Suppressor macrophage (primary cell): ENCODE data around the gene IGLON5.

Experiments used
- DNase-seq, 4 experiments: peaks; one replicate each; pipeline ENCODE4 v3.0.0-alpha.2; 2020 to 2022
- total RNA-seq, 17 experiments: gene quantifications; one replicate each; lab custom pipeline; 2026; ENCODE audit warnings: mixed read lengths in 6 of 17, inconsistent platforms in 3 of 17; lab: John Stamatoyannopoulos, UW

The IGLON5 gene
- 0 to 2.1 (median 0.03) reads per million in 17 experiments for total RNA-seq

DNA sequence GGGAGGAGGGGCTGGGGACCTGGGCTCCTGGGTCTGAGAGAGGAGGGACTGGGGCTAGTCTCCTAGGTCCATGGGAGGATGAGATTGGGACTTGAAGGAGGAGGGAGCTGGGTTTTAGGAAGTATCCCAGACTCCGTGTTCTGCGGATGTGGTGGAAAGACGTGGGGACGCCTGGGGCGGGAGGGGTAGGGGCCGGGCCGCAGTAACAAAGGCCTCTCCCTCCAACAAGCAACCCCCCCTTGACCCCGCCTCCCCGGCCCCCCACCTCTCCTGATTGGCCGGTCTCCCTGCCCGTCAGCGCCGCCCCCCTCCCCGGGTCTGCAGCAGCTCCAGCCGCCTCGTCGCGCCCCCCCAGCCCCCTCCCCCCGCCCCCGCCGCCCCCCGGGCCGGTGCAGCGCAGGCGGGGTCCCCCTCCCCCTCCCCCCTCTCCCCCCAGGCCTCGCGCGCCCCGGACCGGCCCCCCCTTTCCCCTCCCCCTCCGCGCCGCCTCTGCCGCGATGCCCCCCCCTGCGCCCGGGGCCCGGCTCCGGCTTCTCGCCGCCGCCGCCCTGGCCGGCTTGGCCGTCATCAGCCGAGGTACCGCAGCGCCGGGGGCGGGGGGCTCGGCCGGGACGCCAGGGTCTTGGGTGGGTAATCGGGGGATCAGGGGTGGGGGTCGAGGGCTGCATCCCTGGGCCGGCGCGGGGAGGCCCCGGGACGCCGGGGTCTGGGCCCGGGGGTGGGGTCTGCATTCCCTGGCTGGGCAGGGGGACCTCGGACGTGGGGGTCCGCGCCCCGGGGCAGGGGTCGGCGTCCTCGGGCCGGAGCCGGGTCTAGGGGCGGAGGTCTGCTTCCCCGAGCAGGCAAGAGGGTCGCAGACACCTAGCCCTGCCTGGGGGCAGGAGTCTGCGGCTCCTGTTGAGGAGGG lies at the start of gene IGLON5:
Gene IGLON5, plus strand, starts transcription at position 294 of the 907 bp plus-strand sequence. Its CDS starts 204 bp downstream, at position 498.
- DNase-seq, result peak in 2 of 4 experiments; percentile 19 to 22

DNA sequence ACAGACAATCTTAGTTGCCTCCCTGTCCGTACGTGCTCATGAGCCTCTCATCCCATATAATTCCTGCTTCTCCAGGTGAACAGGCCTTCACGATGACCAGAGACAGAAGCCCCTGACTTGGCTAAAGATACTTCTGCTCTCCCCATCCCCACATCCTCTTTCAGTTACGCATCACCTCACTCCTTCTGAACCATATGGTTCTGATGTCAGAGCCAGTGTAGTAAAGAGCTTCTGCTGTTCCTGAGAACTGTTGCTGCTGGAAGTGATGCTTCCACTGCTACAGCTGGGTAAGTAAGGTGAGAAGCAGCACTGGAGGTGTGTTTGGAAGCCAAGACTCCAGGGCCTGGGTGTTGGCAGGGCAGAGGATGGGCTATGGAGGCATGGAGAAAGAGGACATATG lies 47.6 kb upstream of the IGLON5 start:
- DNase-seq, result peak in 3 of 4 experiments; percentile 21 to 31 (median 26)

DNA sequence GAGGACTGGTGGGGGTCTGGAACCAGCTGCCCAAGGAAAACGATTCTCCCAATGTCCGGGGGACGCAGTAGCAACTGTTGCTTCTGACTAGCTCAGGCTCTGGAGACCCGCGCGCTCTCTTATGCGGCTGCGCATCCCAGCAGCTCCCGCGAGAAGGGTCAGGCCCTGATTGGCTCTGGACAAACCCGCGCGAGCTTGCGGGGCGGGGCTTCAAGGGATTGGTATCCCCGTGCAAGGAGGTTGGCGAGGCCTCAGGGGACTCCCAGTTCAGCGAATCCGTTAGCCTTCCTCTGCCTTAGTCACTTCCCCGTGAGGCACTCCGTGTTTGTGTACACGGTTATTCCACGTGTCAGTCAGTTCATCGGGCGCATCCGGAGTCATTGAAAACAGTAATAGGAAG lies 40.4 kb upstream of the IGLON5 start:
- DNase-seq, result peak; percentile 35 to 56 (median 38)

DNA sequence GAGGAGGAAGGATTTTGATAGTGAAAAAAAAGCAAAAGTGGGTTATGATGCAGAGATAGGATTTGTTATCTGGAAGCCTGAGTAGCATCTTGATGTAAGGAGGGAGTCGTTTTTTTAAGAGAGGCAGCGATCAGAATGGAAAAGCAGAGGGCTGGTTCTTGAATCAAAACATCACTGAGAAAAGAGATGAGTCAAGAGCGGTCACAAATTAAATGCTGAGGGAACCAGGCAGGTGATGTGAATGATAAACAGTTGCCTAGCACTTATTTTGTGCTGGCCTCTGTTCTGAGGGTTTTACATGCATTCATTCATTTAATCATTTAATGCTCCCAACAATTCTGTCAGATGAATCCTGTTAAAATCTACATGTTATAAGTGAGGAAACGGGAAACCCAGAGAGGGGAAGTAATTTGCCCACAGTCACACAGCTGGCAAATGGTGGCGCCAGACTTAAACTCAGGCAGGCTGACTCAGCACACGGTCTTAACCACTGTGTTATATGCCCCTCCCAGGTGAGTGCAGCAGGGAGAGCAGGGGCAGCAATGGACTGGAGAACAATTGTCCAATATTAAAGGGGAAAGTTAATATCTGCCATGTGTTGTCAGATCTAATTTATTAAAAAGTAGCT lies 39.1 kb upstream of the IGLON5 start:
- DNase-seq, result peak; percentile 52 to 72 (median 64)

DNA sequence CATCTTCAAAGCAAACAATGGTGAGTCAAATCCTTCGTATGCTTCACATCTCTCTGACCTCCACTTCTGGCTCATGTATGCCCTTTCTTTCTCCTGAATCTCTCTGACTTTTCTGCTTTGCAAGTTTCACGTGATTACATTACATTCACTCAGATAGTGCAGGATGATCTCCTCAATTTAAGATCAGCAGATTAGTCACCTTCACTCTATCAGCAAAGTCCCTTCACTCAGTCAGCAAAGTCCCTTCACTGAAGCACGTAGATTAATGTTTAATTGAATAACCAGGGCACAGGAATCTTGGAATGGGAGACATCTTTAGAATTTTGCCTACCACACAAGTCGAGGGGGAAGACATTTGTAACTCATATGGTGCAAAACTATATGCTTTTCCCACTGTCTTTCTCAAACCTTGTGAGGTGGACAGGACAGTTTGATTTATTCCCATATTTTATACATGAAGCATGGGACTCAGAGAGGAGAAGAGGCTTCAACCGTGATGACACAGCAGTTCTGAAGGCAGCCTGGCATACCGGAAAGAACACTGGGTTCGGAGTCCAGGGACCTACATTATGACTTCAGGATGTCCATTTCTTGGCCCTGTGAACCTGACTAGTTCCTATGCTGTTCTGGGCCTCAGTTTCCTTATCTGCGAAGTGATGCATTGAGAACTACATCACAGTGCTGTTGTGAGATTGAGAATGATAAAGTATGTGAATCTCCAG lies 37.2 kb upstream of the IGLON5 start:
- DNase-seq, result no peak

DNA sequence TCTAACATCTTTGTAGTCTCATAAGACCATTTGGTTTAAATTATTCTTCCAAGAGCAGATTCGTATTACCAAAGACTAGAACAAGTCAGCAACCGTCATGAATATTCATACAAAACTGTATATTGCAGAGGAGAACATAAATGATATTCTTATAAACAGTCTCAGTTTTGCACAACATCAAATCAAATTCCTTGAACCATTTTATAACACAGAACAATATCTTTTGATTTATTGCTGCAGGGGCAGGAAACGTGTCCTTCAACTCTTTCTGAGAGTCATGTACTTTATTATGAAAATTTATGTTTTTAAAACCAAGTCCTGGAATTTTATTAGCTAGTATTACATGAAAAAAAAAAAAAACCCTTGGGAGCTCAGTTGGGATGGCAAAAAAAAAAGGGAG lies 34.3 kb upstream of the IGLON5 start:
- DNase-seq, result no peak

DNA sequence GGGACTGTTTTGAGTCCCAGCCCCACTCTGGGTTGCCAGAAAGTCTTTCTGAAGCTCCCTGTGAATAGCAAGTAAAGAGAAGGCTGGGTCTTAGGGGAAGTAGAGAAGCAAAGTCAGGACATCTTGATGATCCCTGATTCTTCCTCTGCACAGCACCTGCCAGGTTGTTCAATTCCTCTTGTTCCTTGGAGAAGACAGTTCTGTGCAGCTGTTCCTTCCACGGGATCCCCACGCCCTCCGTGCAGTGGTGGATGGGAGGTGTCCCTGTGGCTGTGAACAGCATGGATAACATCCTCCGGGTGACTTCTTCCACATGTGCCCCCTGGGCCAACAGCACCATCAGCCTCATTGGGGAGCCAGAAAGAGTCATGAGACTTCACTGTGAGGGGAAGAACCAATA lies 29.1 kb upstream of the IGLON5 start:
- DNase-seq, result no peak

DNA sequence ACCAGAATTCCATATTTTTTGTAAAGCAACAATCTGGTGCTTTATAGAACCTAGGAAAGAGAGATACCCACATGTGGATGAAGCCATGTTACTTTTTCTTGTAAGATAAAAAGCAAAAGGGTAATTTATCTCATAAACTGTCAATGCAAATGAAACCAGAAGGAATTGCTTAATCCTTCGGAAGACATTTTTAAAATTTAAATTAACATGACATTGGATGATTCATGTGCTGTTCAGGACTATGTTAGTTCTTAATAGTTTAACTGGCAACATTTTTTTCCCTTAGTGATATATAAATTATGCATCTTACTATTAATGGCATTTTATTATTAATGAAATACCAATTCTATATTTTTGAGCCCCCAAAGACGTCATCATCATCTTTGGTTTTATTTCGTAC lies 25.8 kb upstream of the IGLON5 start:
- no peak for DNase-seq

DNA sequence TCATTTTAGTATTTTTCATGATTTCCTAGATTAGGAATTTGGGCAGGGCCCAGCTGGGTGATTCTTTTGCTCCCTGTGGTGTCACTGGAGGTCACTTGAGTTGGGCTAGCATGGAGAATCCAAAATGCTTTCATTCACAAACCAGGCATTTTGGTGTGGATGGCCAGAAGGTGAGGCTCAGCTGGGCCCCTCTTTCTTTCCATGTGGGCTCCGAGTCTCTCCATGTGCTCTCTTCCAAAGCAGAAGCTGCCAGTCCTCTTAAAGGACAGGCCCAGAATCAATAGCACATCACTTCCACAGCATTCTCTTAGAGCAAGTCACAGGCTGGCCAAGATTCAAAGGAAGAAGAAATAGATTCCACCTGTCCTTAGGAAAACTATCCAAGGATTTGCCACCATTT lies 21.8 kb upstream of the IGLON5 start:
- DNase-seq, result no peak

DNA sequence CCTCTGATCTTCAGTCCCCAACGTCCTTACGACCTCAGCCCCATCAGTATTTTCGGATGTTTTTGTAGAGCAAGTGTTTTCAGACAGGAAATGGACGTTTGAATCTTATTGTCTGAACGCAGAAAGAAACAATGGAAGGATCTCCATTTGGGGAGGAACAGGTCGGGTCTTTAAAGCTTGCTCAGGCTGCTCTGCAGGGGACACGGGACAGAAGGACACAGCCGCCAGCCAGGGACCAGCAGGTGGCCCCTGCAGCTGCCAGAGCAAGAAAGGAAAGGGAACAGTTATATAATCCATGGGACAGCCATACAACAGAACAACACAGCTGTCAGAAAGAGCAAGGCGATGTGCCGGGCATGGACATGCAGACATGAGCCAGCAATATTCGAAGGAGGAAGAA lies 18.5 kb upstream of the IGLON5 start:
- DNase-seq, result no peak

DNA sequence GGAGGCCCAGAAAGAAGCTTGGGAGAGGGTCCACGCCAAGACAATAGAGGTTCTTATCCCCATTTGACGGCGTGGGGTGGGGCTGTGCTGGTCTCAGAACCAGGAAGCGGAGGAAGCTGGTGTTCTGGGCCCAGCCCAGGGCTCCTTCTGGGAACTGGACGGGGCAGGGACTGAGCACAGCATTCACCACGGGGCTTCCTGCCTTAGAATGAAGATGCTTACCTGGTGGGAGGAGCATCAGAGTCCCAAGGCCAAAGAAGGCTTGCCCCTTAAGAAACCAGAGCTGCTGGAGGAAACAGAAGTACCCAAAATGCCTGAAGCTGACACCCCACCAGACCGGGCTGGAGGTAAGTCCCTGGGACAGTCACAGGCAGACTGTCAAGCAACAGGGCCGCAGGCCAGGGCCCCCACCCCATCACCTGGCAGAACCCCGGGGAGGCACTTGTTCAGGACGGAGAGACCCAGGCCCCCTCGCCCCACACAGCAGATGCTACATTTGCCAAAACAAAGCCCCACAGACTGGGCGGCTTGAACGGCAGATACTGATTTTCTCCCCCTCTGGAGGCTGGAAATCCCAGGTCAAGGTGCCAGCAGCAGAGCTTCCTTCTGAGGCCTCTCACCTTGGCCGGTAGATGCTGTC lies 17.8 kb upstream of the IGLON5 start:
- DNase-seq, result no peak

DNA sequence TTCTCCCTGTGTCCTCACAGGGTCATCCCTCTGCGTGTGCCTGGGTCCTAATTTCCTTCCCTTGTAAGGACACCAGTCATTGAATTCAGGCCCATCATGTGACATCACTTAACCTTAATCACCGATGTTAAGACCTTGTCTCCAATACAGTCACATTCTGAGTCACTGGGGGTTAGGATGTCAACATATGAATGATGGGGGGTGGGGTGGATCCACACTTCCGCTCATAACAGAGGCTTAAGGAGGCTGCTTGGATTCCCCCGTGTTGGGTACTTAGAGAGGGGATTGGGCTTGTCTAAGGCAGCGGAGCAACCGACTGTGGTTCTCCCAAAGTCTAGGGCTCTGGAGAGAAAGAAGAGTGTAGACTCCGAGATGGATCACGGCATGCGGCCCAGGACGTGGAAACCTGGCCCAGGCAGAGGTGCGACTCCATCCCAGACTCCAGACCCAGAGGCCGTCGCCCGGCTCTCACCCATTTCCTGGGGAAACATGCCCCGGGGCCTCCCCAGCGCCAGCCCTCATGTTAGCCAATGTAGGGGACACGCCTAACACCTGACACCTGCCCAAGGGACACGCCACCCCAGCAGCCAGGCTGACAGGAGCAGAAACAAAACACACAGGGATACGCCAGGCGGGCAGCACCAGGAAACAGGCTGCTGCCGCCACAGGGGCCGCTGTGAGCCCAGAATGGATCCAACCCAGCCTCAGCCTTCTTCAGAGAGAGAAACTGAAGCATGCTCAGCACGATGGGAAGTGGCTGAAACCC lies 17.1 kb upstream of the IGLON5 start:
- no peak for DNase-seq

DNA sequence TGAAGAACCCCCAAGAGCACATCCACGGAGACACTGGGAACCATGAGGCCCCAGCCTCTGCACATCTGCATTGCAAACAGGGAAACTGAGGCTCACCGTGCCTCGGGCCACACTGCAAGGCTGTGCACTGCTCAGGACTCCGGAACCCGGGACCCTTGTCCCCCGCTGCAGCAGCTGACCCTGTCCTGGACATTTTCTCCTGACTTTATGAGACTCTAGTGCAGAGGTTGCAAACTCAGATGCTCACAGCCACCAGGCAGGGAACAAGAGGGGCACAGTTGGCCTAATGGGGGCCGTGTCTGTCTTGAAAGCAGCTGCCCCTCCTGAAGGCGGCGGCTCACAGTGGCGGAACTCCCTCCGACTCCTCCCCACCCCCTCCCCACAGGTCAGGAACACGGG lies 16.5 kb upstream of the IGLON5 start:
- DNase-seq, result no peak

DNA sequence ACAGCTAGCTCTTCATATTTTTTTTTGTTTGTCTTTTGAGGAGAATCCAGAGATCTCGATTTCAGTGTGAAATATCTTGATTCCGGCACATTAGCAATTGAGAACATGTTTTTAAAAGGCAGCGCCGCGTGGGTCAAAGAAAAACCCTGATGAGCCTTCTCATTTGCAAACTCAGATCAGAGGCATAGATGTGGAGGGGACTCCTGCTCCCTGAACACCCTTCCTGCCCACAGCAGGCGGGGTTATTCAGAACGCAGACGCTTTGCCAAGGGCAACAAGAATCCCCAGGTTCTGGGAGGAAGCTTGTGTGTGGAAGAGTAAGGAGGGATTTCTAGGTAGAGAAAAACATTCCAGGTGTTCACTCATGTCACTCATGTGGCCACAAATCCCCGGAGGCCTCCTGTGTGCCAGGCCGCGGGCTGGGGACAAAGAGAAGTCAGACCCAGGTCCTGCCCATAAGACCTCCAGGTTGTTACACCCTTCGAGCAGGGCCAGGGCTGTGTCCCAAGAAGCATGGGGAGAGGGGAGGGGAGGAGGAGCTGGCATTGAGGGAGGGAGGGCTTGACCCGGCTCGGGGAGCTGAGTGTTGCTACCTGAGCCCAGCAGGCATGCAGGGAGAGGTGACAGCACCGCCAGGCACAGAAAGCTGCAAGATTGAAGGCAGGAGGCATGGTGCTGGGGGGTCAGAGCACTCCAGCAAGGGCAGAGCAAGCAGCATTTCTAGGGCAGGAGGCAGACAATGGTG lies 15.9 kb upstream of the IGLON5 start:
- no peak for DNase-seq

DNA sequence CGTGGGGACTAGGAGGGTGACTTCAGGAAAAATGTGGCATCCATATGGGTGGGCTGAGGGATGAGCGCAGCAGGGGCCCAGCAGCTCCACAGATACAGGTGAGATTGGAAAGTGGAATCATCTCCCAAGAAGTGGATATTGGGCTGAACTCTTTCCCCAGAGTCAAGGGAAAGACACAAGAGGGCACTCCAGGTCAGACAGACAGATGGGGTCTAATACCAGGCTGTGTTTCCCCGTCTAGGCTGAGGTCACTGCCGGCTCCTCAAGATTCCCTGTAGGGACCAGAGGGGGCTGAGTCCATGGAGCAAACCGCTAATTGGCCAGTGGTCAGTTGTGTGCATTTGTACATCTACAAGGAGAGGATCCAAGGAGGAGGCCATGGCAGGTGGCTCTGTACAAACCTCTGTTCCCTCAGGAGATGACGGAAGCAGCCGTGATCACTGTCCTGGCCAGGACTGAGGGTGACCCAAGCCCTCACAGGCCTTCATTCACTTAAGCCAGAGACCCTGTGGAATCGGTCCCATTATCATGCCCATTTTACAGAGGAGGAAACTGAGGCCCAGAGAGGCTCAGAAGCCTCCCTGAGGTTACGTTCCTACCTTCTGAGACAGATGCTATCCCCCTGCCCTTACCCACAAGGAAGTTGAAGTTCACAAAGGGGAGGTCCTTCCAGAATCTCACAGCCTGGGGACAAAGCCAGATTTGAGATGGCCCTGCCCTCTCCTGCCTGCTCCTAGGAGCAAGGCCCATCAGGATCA lies 14.9 kb upstream of the IGLON5 start:
- DNase-seq, result peak in 3 of 4 experiments; percentile 24 to 27 (median 25)

DNA sequence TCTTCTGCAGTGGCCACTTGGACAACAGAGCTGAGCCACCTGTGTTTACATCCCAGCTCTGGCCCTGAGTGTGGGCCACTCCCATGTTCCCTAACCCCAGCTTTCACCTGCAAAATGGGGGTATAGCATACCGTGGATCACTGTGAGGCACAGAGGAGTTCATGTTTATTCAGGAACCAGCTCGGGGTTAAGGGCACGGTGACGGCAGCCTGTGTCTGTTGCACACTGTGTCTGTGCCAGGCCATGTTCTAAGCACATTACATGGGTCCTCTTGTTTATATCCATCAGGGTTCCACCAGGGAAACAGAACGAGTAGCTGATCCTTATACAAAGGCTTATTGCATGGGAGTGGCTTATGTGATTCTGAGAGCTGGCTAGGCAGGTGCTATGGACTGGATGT lies 14.0 kb upstream of the IGLON5 start:
- DNase-seq, result no peak

DNA sequence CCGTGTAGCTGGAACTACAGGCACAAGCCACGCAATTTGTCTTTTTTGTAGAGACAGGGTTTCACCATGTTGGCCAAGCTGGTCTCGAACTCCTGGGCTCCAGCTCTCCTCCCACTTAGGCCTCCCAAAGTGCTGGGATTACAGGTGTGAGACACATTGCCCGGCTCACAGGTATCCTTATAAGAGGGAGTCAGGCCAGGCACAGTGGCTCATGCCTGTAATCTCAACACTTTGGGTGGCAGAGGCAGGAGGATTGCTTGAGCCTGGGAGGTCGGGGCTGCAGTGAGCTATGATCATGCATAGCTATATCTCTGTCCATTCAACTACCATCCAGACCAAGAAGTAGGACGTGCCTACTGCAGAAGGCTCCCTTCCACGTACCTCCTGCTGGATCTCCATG lies 10.2 kb upstream of the IGLON5 start:
- DNase-seq, result no peak

DNA sequence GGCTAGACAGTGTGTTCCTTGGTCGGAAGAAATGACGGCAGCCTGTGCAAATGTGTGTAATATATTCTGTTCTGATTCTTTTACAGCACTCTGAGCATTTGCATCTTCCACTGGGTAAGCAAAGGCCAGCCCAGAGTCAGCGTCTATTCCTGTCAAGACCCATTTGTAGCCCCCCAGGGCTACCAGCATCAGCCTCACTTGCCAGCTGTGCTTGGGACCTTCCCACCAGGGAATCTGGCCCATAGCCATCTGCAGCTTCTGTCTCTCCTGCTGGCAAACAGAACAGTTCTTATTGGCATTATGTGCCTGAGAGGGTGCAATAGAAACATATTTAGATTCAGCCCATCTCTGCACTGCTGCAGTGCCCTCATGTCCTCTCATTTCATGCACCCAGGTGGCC lies 6.0 kb upstream of the IGLON5 start:
- DNase-seq, result no peak

DNA sequence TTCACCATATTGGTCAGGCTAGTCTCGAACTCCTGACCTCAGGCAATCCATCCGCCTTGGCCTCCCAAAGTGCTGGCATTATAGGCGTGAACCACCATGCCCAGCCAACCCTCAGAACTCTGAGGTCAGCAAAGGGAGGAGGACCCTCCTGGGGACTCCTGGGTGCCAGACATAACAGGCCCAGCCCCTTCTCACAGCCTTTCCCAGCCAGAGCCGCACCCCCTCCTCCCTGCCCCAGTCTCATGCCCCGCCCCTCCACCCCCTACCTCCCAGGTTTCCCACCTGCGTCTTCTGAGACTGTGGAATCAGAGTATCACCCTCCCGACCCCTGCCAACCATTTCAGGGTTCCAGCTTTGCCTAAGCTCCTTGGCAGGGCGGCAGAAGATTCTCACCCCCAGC lies 5.2 kb downstream of the IGLON5 start:
- no peak for DNase-seq

DNA sequence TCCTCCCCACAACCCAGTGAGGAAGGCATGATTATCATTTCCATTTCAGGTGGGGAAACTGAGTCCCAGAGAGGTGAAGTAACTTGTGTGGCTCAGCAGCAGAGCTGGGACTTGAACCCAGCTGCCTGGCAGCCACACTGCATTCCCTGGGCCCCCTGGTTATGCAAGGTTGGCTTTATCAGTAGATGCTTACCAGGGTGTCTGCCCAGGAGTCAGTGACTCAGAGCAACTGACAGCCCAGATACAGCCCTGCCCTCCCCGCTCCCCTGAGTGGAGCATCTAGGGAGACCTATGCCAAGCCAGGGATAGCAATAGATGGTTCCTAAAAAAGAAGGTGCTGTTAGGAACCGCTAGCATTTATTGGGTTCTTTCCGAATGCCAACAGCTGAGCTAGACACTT lies 5.9 kb downstream of the IGLON5 start:
- DNase-seq, result no peak
